A172 (cell line): Measurements from ENCODE around the gene TAF4. TPM values are rescaled to one million over a fixed set of nuclear protein-coding genes. Genes with fewer than 3 reads are reported as not detected.
A peak's percentile ranks its signal among the peaks of the same experiment; 100 is the strongest.
"Not testable (repeated sequence)": the region's sequence is repeated elsewhere in the genome, so short reads cannot be mapped to it uniquely, and the experiment has no call there.

ENCODE experiments used
- DNase-seq: peaks from one replicate; pipeline ENCODE4 v3.0.0-alpha.2; 2015; ENCODE audit warnings: low spot score
- total RNA-seq: library from RNA; depleted of rRNA; stranded (reverse); fragments of >200 nt; shearing (Covaris generic); gene quantifications from 2 replicates; pipeline ENCODE4 v1.2.3, GENCODE V29; 2014

Gene TAF4
- total RNA-seq, 1 experiment from 2014 or later = 5.1 TPM

DNA sequence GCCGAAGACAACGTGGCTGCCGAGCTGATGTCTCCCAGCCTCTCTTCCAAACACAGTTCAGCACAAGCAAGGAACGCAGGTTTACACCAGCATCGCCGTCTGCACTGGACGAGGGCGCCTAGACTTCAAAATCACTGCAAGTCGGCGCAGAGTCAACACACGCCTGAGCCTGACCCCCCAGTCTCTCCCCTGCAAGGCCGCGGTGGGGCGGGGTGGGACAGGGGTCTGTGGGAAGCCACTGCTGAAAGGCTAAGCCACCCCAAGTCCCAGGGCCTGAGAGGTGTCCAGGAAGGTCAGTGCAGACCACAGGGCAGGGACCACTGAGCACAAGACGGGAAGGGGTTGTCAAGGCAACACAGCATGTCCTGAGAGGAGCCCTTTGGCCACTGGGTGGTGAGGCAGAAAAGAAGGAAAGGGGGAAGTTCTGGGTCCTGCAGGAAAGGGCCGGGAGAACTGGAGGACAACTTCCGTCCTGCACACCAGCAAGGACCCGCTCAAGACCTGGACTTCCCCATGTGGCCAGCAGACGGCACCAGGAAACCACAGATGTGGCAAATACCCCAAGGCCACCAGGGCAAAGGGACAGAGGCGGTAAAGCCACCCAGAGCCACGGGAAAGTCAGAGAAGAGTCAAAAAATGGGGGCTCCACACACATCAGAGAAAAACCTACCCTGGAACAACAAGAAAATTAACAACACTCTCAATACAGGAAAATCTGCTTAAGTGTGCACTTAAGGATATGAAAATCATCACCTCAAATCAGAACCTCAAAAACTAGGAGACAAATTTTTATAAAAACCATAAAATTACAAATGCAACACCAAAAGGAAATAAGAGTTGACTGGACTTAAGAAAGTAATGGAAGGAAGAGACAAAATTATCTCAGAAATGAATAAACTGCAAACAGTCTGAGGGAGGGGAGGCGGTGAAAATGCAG is 84.8 kb downstream of the TAF4 start:
- peak; percentile 17 for DNase-seq

DNA sequence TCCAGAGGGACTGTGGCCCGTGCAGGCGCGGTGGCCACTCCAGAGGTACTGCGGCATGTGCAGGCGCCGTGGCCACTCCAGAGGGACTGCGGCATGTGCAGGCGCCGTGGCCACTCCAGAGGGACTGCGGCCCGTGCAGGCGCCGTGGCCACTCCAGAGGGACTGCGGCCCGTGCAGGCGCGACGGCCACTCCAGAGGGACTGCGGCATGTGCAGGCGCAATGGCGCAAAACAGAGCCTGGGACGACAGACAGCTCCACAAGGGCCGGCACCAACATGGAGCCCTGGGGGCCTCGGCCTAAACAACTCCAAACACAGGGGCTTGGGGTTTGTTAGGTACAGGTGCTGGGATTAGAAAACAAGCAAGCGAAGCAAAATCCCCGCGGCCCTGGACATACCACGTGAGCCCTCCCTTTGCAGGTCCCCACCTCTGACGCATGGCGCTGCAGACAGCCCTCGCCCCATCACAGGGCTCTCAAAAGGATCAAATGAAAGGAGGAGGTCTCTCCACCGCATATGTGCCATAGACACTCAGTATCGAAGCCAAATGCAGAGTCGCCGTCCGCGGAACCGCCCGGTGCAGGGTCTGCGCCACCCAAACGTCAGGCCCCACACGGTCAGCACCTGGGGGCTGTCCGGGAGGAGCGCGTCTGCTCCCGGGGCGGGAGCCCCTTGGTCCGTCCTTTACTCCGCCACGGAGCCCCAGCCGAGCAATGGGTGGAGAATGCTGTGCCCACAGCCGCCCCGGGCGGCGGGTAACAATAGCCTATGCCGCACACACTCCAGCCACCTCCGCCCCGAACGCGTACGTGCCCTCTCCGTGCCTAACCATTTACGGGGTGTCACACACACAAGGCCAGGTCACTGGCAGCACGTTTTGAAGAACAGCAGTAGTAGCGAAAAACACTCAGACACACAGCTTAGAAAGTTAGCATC is 85.7 kb downstream of the TAF4 start:
- no peak for DNase-seq

DNA sequence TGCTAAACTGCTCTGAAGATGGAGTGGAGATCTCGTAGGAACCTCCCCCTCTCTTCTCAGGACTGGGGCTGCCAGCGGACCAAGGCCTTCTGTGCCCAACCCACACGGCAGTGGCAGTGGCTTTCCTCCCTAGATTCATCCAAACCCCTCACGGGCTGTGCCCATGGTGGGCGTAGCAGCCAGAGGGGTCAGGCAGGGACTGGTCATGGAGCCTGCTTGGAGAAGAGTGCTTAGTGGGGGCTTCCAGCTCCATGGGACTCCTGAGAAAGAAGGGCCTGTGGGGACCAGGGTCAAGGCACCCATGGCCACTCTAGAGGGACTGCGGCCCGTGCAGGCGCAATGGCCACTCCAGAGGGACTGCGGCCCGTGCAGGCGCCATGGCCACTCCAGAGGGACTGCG is 86.6 kb downstream of the TAF4 start:
- no peak for DNase-seq

DNA sequence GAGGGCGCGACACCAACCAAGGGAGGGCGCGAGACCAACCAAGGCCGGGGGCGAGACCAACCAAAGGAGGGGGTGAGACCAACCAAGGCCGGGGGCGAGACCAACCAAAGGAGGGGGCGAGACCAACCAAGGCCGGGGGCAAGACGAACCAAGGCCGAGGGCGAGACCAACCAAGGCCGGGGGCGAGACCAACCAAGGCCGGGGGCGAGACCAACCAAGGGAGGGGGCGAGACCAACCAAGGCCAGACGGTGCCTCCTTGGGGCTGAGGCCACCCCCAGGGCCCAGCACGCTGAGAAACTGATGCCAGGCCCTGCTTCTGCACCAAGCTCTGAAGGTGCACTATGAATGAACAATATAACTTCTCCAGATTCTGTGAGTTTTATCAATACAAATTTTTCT is 87.2 kb downstream of the TAF4 start:
- DNase-seq = no peak

DNA sequence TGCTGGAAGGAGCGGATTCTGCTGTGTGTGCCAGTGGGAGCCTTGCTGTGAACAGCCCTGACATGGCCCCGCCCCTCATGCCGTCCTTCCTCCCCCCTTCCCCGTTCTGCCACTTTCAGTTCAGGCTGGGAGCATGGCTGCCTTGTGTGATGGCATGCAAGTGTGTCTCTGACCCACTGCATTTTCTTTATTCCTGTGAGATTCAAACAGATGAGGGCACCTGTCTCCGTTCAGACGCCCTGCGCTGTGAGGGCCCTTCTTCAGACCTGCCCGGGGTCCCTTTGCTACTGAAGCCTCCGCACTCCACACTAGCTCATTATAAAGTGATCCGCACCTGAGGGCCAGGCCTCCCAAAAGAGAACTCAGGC is 88.3 kb downstream of the TAF4 start:
- DNase-seq = no peak

DNA sequence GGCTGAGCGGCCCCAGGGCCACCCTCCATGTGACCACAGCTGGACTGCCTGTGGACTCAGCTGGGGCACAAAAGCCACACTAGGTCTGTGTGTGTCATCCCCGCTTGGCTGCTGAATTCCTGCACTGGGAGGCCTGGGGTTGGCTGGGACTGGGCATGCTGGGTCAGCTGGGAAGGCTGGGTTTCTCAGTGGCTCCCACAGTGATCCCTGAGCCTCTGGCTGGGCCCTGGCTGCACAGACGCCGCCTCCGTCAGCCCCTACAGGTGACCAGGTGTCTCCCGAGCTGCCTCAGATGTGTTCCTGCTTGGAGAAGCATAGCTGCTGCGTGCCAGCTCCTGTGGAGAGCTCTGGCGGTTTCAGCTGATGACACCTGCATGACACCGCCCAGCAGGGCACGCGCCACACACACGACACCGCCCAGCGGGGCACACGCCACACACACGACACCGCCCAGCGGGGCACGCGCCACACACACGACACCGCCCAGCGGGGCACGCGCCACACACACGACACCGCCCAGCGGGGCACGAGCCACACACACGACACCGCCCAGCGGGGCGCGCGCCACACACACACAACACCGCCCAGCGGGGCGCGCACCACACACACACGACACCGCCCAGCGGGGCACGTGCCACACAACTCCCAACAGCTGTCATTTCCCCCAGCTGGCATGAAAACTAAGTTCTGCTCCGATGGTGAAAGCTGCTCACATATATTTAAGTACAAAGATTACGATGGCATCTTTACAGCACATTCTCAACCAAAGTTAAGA is 88.8 kb downstream of the TAF4 start:
- no peak for DNase-seq

DNA sequence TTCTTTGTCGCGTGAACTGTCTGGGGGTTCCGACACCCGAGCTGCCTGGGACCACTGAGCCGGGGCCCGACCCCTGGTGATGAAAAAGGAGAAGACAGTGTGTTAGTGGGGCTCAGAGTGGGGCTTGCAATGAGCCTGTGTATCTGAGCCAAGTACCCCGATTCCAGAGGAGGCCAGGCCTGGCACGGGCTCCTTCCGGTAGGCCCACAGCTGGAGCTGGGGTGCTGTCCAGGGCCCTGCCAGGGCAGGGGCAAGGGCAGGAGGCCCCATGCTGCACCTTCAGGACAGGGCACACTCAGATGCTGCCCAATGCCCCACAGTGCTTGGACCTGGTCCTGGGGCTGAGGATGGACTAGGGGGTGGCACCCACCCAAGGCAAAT is 89.4 kb downstream of the TAF4 start:
- no peak for DNase-seq

DNA sequence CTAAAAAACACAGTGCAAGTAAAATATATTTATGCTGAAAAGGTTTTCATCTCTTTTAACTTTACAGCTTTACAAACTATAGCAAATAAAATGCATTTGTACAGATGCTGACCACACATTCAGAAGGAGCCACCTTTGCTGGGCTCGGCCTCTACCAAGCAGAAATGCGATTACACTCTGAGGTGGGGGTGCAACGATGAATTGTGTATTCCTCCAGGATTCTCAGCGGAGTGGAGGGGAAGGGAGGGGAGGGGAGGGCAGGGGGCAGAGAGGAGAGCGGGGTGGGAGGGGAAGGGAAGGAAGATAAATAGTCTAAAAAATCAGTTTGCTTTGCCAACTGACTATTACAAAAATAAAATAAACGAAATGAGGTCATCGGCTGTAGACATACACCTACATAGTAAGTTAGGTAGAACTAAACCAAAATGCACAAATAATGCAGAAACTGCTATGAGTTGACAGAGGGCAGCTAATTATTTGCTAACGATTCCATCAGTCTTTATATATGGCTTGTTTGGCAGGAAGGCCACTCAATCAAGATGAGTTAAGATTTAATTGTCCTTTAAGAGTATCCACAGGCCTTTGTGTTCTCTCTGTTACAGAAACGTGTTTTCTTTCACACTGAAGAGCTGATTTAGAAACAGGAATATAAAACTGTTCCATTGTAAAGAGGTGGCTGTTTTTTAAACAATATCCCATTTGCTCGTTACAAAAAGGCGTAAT is 90.1 kb downstream of the TAF4 start:
- no peak for DNase-seq

DNA sequence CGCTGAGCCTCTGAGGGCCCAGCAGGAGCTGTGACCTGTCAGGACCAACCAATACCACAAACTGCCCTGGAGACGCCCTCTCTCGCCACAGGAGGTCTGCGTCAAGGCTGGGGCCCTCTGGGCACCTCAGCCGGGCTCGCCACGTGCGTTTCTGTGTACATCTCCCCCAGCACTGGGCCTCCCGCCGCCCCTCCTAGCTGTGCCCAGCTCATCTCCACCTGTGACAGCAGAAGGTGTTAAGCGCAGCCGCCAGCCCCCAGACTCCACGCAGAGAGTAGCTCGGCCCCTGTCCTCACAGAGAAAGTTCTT is 91.4 kb downstream of the TAF4 start:
- no peak for DNase-seq

DNA sequence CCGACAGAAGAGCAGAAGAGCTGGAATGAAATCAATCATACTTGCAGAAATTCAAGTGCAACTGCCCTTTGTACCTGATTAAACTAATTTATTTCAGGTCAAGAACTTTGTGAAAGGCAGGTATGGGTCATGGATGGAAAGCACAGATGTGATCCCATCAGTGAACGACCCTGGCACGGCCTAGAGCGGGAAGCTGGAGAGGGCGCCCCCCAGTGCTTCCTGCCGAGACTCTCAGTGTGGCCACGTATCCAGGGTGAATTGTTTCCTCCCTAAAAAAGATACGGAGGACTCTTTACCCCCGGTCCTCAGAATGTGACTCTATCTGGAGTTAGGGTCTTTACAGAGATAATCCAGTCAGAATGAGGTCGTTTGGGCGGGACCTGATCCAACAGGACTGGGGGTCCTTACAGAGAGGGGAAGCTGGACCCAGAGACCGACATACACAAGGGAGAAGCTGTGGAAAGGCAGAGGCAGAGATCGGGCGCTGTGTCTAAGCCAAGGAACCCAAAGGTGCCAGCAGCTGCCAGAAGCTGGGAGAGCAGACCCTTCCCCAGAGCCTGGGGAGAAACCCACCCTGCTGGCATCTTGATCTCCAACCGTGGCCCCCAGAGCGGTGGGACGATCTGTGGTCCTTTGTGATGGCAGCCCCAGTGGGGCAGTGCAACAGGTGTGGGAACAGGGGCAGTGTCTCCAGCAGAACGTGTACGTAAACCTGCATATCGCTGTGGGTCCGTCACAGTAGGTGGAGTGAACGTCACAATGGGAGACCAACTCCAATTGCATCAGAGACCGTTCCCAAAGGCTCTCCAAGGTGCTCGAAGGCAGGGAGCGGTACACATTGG is 91.9 kb downstream of the TAF4 start:
- DNase-seq = no peak

DNA sequence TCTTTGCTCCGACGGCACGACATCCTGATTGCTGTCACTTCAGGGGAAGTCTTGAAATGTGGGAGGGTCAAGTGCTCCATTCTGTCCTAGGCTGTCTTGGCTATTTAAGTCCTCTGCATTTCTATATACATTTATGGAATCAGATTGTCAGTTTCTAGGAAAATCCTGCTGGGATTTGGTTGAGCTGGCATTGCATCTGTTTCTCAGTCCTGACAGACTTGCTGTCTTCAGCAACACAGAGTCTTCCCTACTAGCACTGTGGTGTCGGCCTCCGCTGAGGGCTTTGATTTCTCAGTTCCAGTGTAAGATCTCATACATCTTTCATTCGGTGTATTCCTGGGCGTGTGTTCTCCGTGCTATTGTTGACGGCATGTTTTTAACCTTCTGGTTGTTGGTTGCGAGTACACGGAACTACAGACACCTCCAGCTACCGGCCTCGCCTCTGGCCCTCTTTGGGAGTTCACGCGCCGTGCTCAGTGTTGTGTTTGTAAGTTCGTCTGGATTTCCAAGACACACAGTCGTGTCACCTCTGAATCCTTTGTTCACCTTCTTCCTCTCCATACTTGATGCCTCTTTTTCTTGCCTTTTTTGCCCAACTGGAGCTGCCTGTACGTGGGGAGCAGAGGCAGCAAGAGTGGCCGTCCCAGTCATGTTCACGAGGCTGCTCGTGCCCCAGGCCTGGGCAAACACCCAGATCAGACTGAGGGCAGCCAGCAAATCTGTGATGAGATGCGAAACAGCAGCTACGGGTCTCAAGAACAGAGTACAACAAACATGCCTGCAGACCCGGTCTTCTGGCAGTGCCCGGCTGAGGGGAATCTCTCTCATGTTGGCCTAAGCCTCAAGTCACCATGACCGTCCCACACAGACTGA is 92.8 kb downstream of the TAF4 start:
- no peak for DNase-seq

DNA sequence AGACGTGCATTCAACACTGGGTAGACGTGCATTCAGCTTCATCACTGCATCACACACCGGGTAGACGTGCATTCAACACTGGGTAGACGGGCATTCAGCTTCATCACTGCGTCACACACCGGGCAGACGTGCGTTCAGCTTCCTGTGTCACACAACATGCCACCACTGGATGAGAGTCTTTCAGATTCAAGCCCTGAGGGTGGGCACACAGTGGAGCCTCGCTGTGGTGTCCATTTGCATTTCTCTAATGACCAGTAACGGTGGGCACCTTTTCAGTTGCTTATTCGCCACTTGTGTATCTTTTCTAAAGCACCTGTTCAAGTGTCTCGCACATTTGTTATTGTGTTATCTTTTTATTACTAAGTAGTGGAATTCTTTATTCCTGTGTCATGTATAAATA is 94.1 kb downstream of the TAF4 start:
- not testable (repeated sequence) for DNase-seq

DNA sequence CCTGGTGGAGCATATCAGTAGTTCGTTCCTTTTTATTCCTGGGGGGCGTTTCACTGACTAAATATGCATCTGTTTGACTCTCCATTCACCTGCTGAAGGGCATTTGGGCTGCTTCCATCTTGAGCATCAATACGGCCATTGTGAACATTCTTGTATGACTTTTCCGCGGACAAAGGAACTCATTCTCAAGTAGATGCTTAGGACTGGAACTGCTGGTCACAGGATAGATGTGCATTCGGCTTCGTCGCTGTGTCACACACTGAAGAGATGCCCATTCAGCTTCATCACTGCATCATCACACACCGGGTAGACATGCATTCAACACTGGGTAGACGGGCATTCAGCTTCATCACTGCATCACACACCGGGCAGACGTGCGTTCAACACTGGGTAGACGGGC is 95.3 kb downstream of the TAF4 start:
- no peak for DNase-seq

DNA sequence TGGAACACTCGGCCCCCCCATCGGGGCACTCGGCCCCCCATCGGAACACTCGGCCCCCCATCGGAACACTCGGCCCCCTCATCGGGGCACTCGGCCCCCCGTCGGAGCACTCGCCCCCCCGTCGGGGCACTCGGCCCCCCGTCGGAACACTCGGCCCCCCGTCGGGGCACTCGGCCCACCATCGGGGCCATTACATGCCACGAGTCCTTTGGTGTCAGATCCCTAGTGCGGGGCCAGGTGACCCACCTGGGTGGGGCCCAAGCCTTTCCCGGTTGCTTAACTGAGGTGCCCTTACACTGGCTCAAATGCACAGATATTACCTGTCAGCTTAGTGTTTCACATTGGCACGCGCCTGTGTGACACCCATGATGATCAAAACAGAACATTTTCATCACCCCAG is 95.9 kb downstream of the TAF4 start:
- no peak for DNase-seq

DNA sequence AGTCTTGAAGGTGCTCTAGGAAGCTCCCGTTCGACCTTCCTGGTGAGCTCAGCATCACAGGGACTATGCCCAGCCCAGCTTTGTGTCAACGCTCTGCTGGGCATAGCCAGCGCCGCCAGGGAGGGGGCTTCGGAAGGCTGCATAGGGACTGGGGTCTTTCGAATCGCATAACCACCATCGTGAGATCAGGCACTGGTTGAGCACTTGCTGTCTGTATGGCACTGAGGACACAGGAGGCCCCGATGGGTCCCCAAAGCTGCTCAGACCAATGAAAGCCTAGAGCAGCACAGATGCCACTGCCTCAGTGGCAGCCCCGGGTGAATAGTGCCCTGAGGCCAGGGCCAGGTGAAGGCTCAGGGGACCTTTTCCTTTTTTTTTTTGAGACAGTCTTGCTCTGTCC is 96.7 kb downstream of the TAF4 start:
- DNase-seq = no peak

DNA sequence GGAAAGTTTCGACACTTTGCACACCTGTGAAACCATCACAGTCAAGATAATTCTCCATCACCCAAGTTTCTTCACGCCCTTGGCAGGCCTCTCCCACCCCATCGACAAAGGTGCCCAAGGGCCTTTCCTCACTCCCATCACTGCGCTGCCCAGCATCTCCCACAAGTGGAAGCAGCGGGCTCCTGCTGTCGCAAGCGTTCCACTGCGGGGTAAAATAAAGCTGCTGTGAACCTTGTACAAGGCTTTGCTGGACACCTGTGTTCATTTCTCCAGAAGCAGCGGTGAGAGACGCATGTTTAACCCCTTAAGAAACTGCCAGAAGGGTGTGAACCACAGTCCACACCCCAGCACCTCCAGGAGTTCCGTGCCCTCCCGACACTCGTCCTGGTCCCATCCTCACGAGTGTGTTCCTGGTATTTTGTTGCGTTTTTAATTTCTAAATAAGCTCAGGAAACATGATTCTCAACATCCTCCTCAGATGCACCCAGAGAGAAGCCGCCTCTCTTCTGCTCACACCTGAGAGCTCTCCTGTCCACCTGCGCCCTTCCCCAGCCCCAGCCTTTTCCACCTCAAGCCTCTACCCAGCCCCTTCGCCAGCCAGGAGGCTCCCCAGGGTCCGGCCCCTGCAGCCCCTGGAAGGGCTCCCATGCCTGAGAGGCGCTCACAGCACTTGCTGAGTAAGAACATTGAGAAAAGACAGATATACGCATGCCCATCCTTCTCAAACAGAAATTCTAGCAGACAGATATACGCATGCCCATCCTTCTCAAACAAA is 97.5 kb downstream of the TAF4 start:
- no peak for DNase-seq

DNA sequence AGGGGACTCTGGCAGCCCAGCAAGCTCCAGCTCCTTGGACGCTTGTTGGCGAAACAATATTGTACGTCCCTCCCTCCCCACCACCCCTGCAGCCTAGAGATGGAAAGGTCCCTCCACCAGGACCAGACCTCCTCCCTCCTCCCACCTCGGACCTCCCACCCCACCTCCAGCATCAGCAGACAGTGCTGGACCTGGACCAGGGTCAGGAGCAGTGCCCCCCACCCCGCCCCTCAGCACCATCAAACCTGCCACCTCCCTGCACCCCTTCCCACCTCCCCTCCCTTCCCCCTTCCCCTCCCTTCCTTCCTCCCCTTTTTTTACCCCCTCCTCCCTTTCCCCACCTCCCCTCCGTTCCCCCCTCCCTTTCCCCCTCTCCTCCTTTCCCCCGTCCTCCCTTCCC is 98.4 kb downstream of the TAF4 start:
- no peak for DNase-seq

DNA sequence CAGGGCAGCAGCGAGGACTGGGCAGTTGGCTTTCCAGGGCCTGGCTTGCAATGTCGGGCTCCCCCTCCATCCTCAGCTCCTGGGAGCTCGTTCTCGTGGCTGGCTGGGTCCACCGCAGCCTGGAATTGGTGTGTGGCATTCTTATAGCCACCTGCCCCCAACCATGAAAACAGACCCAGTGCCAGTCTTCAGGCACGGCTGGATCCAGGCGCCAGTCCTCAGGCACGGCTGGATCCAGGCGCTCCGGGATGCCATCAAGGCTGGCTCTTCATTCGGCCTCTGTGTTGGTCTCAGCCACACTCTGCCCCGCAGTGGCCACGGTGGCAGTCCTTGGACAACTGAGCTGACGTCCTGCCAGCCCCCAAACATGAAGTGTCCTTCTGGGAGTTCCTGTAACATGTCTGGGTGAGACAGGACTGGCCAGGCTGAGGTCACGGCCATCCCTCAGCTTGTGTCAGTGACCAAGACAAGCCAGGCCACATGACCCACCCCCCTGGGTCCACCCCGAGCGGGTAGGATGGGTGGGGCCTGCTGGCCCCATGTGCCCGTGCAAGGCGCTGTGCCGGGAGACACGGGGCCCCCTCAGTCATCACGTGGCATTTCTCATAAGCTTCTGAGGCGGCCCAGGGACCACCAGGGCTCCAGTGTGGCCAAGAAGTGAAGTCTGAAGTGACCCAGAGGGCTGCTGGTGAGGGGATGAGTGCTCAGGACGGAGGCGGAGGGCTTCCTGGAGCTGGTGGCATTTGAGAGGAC is 99.0 kb downstream of the TAF4 start:
- DNase-seq = no peak
